NCI-H345 treated with DMSO at 0.1 percent for 48 hours (cell line): Measurements from ENCODE around the gene ITIH6.
"Not testable (repeated sequence)": the region's sequence is repeated elsewhere in the genome, so short reads cannot be mapped to it uniquely, and the experiment has no call there.

Source experiments
- DNase-seq: peaks from one replicate; lab custom pipeline; 2025; ENCODE audit not compliant: unreplicated experiment; lab: John Stamatoyannopoulos, UW

Gene ITIH6

DNA sequence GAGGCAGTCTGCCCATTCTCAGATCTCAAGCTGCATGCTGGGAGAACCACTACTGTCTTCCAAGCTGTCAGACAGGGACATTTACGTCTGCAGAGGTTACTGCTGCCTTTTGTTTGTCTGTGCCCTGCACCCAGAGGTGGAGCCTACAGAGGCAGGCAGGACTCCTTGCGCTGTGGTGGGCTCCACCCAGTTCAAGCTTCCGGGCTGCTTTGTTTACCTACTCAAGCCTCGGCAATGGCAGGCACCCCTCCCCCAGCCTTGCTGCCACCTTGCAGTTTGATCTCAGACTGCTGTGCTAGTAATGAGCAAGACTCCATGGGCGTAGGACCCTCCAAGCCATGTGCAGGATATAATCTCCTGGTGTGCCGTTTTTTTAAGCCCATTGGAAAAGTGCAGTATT is 59.5 kb downstream of the ITIH6 start:
- DNase-seq: not testable (repeated sequence)

- DNase-seq: not testable (repeated sequence)
These were observed 61.6 kb downstream of the ITIH6 start for GRCh38 chrX:54736298-54736942.

DNA sequence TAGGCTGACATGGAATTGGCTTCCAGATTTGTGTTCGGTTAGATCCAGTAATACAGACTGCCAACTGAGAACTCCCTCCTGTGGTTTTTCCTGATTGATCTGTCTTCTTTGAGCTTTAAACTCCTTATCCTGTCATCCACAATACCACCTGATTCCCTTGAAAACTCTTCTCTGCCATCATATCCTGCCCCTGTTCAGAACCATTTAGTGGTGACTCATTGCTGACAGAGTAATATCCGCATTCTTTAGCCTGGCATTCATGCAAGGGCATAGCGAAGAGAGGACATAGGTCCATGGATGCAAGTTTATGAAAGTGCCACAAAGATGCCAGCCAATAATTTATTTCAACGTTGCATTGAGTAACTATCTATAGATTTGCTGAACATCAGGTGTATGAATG is 76.6 kb downstream of the ITIH6 start:
- no peak for DNase-seq

DNA sequence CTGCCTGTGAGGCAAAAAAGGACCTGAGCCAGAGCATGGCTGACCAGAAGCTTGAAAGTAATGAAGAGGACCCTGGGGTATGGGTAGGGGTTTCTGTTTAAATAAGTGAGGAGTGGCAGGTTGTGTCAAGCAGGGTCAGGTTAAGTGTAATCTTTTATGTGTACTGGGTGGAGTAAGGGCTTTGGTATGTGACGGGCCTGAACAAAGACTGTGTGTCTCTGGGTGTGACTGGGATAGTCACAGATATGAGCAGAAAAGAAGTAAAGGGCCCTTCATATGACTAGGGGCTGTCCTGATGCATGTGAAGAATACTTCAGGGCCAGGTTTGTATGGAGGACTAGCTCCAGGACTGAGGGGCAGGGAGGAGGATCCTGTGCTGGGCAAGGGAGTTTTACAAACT is 82.4 kb downstream of the ITIH6 start:
- DNase-seq: no peak

GRCh38 chrX:54714424-54714823 is 83.6 kb downstream of the ITIH6 start:
- DNase-seq: no peak

DNA sequence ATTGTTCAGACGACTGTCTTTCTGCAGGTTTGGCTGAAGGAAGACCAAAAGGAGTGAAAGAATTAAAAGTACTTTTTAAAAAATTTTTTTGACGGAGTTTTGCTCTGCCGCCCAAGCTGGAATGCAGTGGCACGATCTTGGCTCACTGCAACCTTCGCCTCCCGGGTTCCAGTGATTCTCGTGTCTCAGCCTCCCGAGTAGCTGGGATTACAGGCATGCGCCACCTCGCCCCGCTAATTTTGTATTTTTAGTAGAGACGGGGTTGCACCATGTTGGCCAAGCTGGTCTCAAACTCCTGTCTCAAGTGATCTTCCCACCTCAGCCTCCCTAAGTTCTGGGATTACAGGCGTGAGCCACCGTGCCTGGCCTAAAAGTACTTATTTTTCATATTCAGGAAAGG is 86.3 kb downstream of the ITIH6 start:
- DNase-seq: no peak

DNA sequence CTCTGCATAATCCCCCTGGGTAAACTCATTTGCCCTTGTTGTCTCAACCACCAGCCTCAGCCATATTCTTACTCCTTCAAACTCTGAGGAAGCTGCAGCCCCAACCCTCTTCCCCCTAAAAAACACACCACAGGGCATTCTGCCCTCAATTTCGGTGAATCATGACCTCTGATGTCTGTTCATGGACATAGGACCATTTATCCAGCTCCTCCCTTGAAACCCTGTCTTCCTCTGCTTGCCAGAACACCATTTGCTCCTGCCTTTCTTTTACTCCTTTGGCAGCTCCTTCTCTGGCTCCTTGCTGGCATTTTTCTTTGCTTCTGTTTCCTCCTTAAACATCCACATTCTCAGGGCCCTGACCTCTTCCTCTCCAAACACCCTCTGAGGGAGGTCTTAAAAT is 87.1 kb downstream of the ITIH6 start:
- DNase-seq: no peak

DNA sequence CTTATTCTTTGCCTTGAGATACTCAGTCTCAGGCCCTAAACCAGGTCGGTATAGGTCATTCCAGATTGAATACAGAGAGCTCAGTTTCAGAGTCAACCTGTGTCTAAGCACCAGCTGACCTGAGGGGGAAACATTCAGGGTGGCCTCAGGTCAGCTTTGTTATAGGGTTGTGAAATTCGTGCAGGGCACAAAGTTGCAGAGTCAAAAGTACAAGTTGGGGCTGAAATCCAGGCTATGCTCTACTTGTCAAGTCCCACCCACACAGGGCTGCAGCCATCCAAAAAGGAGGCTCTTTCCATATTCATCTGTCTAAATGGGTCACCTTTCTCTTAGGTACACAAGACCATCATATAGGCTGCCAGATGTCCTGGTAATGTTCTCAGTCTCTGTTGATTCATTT is 89.7 kb downstream of the ITIH6 start:
- no peak for DNase-seq
